ENCODE results near the gene MRPL41.
"Not testable (repeated sequence)": the region's sequence is repeated elsewhere in the genome, so short reads cannot be mapped to it uniquely, and the experiment has no call there.

The MRPL41 gene

GRCh38 chr9:137522746-137523455, 28.8 kb upstream of the MRPL41 start:
- DNase-seq (ENCODE audit: low read depth) = no peak

- DNase-seq (ENCODE audit: low read depth) = no peak
Observed at GRCh38 chr9:137524161-137524980, 27.3 kb upstream of the MRPL41 start.

- DNase-seq (ENCODE audit: low read depth) = no peak
Observed at GRCh38 chr9:137524981-137525317, 26.7 kb upstream of the MRPL41 start.

- no peak for DNase-seq (ENCODE audit: low read depth)
Observed at GRCh38 chr9:137530331-137530730, 21.3 kb upstream of the MRPL41 start.

- no peak for DNase-seq (ENCODE audit: low read depth)
Observed at GRCh38 chr9:137531099-137531765, 20.4 kb upstream of the MRPL41 start.

GRCh38 chr9:137532891-137533468, 18.7 kb upstream of the MRPL41 start:
- not testable (repeated sequence) for DNase-seq (ENCODE audit: low read depth)

- DNase-seq (ENCODE audit: low read depth) = no peak
Observed at GRCh38 chr9:137534256-137535119, 17.2 kb upstream of the MRPL41 start.

GRCh38 chr9:137535120-137535428, 16.6 kb upstream of the MRPL41 start:
- DNase-seq (ENCODE audit: low read depth) = no peak

GRCh38 chr9:137536594-137537131, 15.0 kb upstream of the MRPL41 start:
- not testable (repeated sequence) for DNase-seq (ENCODE audit: low read depth)

GRCh38 chr9:137538058-137538457, 13.6 kb upstream of the MRPL41 start:
- no peak for DNase-seq (ENCODE audit: low read depth)

GRCh38 chr9:137540536-137540935, 11.1 kb upstream of the MRPL41 start:
- no peak for DNase-seq (ENCODE audit: low read depth)

GRCh38 chr9:137542486-137542885, 9.2 kb upstream of the MRPL41 start:
- DNase-seq (ENCODE audit: low read depth) = no peak

- no peak for DNase-seq (ENCODE audit: low read depth)
Observed at GRCh38 chr9:137543237-137543963, 8.3 kb upstream of the MRPL41 start.

GRCh38 chr9:137544176-137544760, 7.4 kb upstream of the MRPL41 start:
- DNase-seq (ENCODE audit: low read depth) = no peak

- DNase-seq (ENCODE audit: low read depth) = no peak
Observed at GRCh38 chr9:137545123-137545522, 6.6 kb upstream of the MRPL41 start.

- no peak for DNase-seq (ENCODE audit: low read depth)
Observed at GRCh38 chr9:137547687-137548543, 3.8 kb upstream of the MRPL41 start.

- DNase-seq (ENCODE audit: low read depth) = no peak
Observed at GRCh38 chr9:137550231-137550621, 1.5 kb upstream of the MRPL41 start, which contains the start of gene PNPLA7. Gene PNPLA7 (minus strand): TSS chr9:137550402. CDS start chr9:137550197, 205 bp downstream.

- not testable (repeated sequence) for DNase-seq (ENCODE audit: low read depth)
Observed at GRCh38 chr9:137550958-137551263, 768 bp upstream of the MRPL41 start.

- DNase-seq (ENCODE audit: low read depth) = peak; percentile 15
Observed at GRCh38 chr9:137552022-137552768, 516 bp downstream of the MRPL41 start.
